Epidermal melanocyte (primary cell): Measurements from ENCODE around the gene GALNT15.

ENCODE experiments used
- DNase-seq: peaks from one replicate; pipeline ENCODE4 v3.0.0; 2011; ENCODE audit warnings: low spot score; ENCODE audit not compliant: insufficient read length

The GALNT15 gene

GRCh38 chr3:16186565-16186964 is 12.1 kb downstream of the GALNT15 start:
- DNase-seq: no peak

GRCh38 chr3:16187213-16187790 is 12.8 kb downstream of the GALNT15 start:
- no peak for DNase-seq

- DNase-seq: no peak
Observed at GRCh38 chr3:16188071-16188470, 13.6 kb downstream of the GALNT15 start.

GRCh38 chr3:16189201-16189600 is 14.7 kb downstream of the GALNT15 start:
- no peak for DNase-seq

- DNase-seq: no peak
Observed at GRCh38 chr3:16190704-16191103, 16.2 kb downstream of the GALNT15 start.

GRCh38 chr3:16191591-16191990 is 17.1 kb downstream of the GALNT15 start:
- DNase-seq: no peak

GRCh38 chr3:16192176-16192811 is 17.8 kb downstream of the GALNT15 start:
- DNase-seq: no peak

- no peak for DNase-seq
Observed at GRCh38 chr3:16198427-16198826, 23.9 kb downstream of the GALNT15 start.

- DNase-seq: no peak
Observed at GRCh38 chr3:16199769-16200168, 25.3 kb downstream of the GALNT15 start.

GRCh38 chr3:16200411-16200810 is 25.9 kb downstream of the GALNT15 start:
- no peak for DNase-seq

GRCh38 chr3:16203031-16203430 is 28.6 kb downstream of the GALNT15 start:
- no peak for DNase-seq

- no peak for DNase-seq
Observed at GRCh38 chr3:16203671-16204629, 29.5 kb downstream of the GALNT15 start.

GRCh38 chr3:16204751-16205150 is 30.3 kb downstream of the GALNT15 start:
- DNase-seq: no peak

- no peak for DNase-seq
Observed at GRCh38 chr3:16205156-16205870, 30.8 kb downstream of the GALNT15 start.

GRCh38 chr3:16207031-16207430 is 32.6 kb downstream of the GALNT15 start:
- no peak for DNase-seq

- DNase-seq: no peak
Observed at GRCh38 chr3:16211176-16211904, 36.9 kb downstream of the GALNT15 start.

GRCh38 chr3:16214366-16214765 is 39.9 kb downstream of the GALNT15 start:
- DNase-seq: no peak

- DNase-seq: no peak
Observed at GRCh38 chr3:16216373-16216935, 42.0 kb downstream of the GALNT15 start.

GRCh38 chr3:16219777-16220176 is 45.3 kb downstream of the GALNT15 start:
- DNase-seq: no peak

GRCh38 chr3:16221990-16222389 is 47.5 kb downstream of the GALNT15 start:
- DNase-seq: no peak

- DNase-seq: no peak
Observed at GRCh38 chr3:16222547-16222946, 48.1 kb downstream of the GALNT15 start.
